HG03175 (cell line): ENCODE data around the gene DNAJC19.

Experiments used
- ATAC-seq: cut with Tn5 transposase; IDR thresholded peaks from one replicate; pipeline ENCODE4 v1.9.1; 2021; ENCODE audit warnings: mild to moderate bottlenecking, moderate library complexity; ENCODE audit not compliant: unreplicated experiment

DNAJC19 gene

DNA sequence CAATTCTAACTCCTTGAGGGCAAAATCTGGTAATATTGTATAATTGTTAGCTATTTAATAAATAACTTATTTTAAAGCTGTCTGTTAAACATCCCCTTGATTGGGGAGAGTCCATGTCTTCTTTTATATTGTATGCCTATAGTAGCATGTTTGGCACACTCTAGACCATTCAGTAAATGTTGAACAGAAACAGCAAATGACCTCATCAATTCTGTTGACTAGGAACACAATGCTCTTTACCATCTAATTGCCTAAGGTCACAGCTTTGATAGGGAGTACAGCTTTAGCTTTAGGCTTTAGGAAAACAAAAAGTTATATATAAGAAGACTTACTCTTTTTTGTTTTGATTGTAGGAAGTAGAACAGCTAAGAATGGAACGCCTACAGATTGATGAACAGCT lies 27.0 kb downstream of the DNAJC19 start:
- ATAC-seq: no peak

DNA sequence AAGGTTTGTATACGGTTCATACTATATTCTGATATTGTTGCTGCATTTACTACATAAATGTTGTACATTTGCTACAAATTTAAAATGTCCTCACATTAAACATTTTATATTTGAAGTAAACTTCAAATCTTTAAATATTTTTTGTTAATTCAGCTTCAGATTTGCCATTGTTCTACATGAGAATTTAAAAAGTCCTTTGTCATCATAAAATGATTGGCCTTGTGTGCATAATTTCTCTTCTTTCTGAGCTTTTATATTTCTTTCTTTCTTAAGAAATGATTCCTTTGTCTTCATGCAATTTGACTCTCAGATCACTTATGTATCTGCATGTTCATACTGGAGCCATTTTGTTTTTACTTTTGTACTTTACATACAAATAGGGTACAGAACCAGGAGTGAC lies 28.0 kb downstream of the DNAJC19 start:
- no peak for ATAC-seq

DNA sequence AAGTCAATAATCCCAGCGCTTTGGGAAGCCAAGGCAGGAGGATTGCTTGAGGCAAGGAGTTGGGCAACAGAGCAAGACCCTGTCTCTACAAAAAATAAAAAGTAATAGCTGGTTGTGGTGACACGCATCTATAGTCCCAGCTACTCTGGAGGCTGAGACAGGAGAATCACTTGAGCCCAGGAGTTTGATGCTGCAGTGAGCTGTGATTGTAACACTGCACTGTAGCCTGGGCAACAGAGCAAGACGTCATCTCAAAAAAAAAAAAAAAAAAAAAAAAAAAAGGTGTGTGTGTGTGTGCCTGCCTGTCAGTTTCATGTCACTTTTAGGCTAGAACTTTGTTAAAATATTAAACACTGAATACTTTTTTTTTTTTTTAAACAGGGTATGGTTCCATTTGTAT lies 28.4 kb downstream of the DNAJC19 start:
- ATAC-seq: no peak

DNA sequence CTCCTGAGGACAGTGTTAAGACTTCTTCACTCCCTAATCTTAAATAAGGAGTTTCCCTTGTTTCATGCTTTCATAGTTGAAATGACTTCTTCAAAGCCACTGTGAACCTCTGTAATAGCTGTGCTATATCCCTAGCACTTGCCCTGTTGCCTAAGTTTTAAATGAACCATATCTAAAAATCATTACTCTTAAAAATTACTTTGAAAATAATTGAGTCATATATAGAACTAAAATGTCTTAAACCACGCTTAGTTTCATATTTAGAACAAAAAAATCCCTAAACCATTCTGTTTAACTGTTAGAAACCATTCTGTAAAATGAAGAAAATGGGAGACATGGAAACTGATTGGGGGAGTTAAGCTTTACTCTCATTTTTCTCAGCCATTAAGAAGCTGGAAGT lies 29.8 kb downstream of the DNAJC19 start:
- ATAC-seq: no peak

DNA sequence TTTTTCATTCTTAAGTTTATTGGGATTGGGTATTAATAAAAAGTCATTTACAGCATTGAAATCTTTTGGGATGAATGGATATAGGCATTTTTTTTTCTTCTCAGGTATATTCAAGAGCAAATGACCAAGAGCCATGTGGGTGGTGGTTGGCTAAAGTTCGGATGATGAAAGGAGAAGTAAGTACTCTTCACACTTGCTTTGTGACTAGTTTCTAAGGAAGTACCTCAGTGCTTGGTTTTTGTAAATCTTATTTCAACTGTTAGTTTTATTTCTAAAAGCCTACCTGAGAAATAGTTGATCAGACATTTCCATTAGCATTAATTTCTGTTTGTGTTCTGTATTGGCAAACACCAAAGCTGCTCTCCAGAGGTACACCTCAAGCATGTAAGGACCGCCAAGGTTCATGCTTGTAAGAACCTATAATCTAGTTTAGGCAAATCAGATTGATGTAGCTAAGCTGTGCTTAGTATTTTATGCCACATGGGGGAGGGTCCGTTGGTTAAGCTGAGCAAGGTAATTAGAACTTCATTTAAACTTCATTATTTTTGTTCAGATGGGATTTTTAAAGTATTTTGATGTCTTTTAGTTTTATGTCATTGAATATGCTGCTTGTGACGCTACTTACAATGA lies 41.7 kb downstream of the DNAJC19 start:
- ATAC-seq: peak; percentile 82

DNA sequence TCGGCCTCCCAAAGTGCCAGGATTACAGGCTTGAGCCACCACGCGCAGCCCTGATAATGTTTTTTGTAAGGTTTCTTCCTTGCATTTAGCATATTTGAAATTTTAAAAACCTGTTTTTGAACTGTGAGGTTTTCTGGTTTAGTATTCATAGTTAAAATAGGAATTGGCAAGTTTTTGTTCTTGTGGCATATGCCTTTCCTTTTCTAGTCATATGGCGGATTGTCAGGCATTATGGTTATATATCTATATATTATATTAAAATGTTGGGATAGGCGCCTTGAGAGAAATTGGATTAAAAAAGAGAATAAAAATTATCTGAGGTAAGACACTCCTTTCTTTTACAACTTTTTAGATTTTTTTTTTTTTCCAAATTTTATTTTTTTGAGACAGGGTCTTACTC lies 48.7 kb downstream of the DNAJC19 start:
- ATAC-seq: no peak

DNA sequence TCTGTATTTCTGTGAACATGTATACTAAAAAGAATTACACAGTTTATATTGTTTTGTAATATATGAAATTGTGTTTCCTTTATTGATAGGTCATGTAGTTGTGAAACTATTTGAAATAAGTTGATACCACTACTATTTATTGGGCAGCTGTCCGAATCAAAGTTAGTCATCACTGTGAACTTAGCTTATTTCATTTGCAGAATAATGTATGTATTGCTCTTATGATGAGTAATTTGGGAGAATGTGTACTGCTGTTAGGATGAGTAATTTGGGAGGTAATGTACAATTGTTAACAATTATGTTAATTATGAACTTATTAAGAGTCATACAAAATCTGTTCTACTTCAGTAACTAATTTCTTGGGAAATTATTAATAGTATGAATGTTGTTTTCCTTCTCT lies 54.9 kb downstream of the DNAJC19 start:
- no peak for ATAC-seq
